HepG2 (cell line): Measurements from ENCODE around the gene R3HCC1L.

Experiments
- NR3C1 ChIP-seq: sonication (generic); formaldehyde crosslinking; IDR thresholded peaks from 2 replicates; pipeline ENCODE4 v1.4.0; 2020; ENCODE audit warnings: missing genetic modification reagents
- PRPF4 ChIP-seq: fragments of 200-400 bp; formaldehyde crosslinking; IDR thresholded peaks from 2 replicates; pipeline ENCODE4 v1.6.1; 2016; ENCODE audit warnings: low read length, low read depth; ENCODE audit not compliant: poor library complexity, severe bottlenecking

- TF ChIP-seq NR3C1 (CRISPR knock-in tag) (no peak), PRPF4 (no peak)
These were observed 34.3 kb downstream of the R3HCC1L start for GRCh38 chr10:98168766-98169165.
